ENCODE results near the gene RYR3. TPM values are rescaled to one million over a fixed set of nuclear protein-coding genes. Genes with fewer than 3 reads are reported as not detected.

Gene RYR3
- total RNA-seq, 4 donors from 2014 or later, result 3.7 to 7.2 (median 4.5) TPM

GRCh38 chr15:33328106-33328505 lies 17.3 kb downstream of the RYR3 start:
- DNase-seq (ENCODE audit: extremely low spot score), result no peak
- Histone ChIP-seq H3K4me1 (no peaks in the 10 kb centered on the region), H3K4me3 (no peak overlapping the region), H3K36me3 (no peaks in the 10 kb centered on the region), H3K27ac (replicated peaks in 1 of 4) (no peak overlapping the region), H3K9me3 (no peaks in the 10 kb centered on the region), H3K27me3 (no peaks in the 10 kb centered on the region)
- intact Hi-C loops (cut with DNase I), result no loop called here
- TF ChIP-seq CTCF (IDR thresholded peaks at IDR 0.05), result no peak
- TF ChIP-seq POLR2AphosphoS5 (IDR thresholded peaks at IDR 0.05), result no peak
- WGBS, result 80% methylated on average over 3 of the region's 3 CpGs

DNA sequence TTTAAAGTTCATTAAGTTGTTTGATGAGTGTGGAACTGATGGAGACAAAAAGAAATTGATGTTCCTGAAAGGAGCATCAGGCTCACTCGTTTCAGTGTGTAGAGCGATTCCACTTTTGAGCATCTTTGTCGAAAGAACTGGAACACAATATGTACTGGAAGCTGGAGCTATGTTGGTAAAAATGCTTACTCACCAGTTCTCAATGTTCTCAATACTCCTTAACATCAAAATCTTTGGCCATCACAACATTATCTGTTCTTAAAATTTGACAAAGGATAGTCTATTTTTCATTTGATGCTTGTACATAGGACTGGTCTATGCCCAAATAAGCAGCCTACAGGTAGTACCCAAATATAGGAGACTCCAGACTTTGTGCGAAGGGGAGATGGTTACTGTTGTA lies 18.7 kb downstream of the RYR3 start:
- WGBS, result 93% methylated on average over 4 of the region's 4 CpGs
- H3K4me1 ChIP-seq, result no peaks in the 10 kb centered on the region
- H3K27me3 ChIP-seq, result no peaks in the 10 kb centered on the region
- no peaks in the 10 kb centered on the region for H3K36me3 ChIP-seq
- H3K4me3 ChIP-seq, result no peak overlapping the region
- TF ChIP-seq CTCF (IDR thresholded peaks at IDR 0.05) (no peak), EP300 (IDR thresholded peaks at IDR 0.05) (no peak), POLR2A (IDR thresholded peaks at IDR 0.05; ENCODE audit: low read depth) (no peak), POLR2AphosphoS5 (IDR thresholded peaks at IDR 0.05) (no peak)
- H3K9me3 ChIP-seq, result no peaks in the 10 kb centered on the region
- intact Hi-C loops (cut with DNase I), result no loop called here
- no peak overlapping the region for H3K27ac ChIP-seq (replicated peaks in 1 of 4)
- no peak for DNase-seq (ENCODE audit: extremely low spot score)

GRCh38 chr15:33330931-33331330 lies 20.2 kb downstream of the RYR3 start:
- 79% methylated on average over 3 of the region's 3 CpGs for WGBS
- intact Hi-C loops (cut with DNase I), result no loop called here
- no peak overlapping the region for H3K27ac ChIP-seq (replicated peaks in 1 of 4)
- H3K4me3 ChIP-seq, result no peak overlapping the region
- DNase-seq (ENCODE audit: extremely low spot score), result no peak
- no peak for TF ChIP-seq POLR2AphosphoS5 (IDR thresholded peaks at IDR 0.05)
- TF ChIP-seq CTCF (IDR thresholded peaks at IDR 0.05), result no peak
- TF ChIP-seq POLR2A (IDR thresholded peaks at IDR 0.05; ENCODE audit: low read depth), result no peak
- no peak for TF ChIP-seq EP300 (IDR thresholded peaks at IDR 0.05)
- no peaks in the 10 kb centered on the region for H3K36me3 ChIP-seq
- H3K4me1 ChIP-seq, result no peaks in the 10 kb centered on the region
- no peaks in the 10 kb centered on the region for H3K9me3 ChIP-seq
- H3K27me3 ChIP-seq, result no peaks in the 10 kb centered on the region

GRCh38 chr15:33341953-33342352 lies 31.2 kb downstream of the RYR3 start:
- no peaks in the 10 kb centered on the region for H3K4me1 ChIP-seq
- H3K27me3 ChIP-seq, result no peaks in the 10 kb centered on the region
- no peak overlapping the region for H3K27ac ChIP-seq (replicated peaks in 1 of 4)
- 69% methylated on average over 4 of the region's 4 CpGs for WGBS
- intact Hi-C loops (cut with DNase I), result no loop called here
- H3K4me3 ChIP-seq, result no peak overlapping the region
- no peak for TF ChIP-seq POLR2AphosphoS5 (IDR thresholded peaks at IDR 0.05)
- no peak for TF ChIP-seq EP300 (IDR thresholded peaks at IDR 0.05)
- TF ChIP-seq POLR2A (IDR thresholded peaks at IDR 0.05; ENCODE audit: low read depth), result no peak
- TF ChIP-seq CTCF (IDR thresholded peaks at IDR 0.05), result no peak
- H3K36me3 ChIP-seq, result no peaks in the 10 kb centered on the region
- peaks cover 0 to 7% (median 0%) of the 10 kb centered on the region in 4 donors for H3K9me3 ChIP-seq
- DNase-seq (ENCODE audit: extremely low spot score), result no peak

DNA sequence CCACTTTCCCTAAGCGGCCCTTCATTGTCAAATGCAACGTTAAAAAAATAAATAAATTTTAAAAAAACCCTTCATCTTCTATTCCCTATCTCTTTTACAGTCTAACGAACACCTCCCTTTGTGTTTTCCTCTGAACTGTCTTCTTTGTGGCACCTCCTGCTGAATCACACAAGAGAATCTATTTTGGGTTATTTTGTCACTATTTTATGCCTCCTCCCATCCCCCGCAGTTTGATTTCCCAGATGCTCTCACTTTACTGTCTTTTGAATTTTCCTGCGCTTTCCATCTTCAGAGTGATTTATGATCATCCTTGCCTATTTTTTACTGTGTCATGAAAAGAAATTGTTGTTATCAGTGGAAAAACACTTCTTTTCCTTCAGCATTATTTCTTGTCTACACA lies 32.5 kb downstream of the RYR3 start:
- WGBS, result 78% methylated on average over 5 of the region's 5 CpGs
- intact Hi-C loops (cut with DNase I), result no loop called here
- no peak for DNase-seq (ENCODE audit: extremely low spot score)
- H3K27ac ChIP-seq (replicated peaks in 1 of 4), result no peak overlapping the region
- peaks cover 0 to 7% (median 0%) of the 10 kb centered on the region in 4 donors for H3K9me3 ChIP-seq
- H3K36me3 ChIP-seq, result no peaks in the 10 kb centered on the region
- H3K4me1 ChIP-seq, result no peaks in the 10 kb centered on the region
- TF ChIP-seq EP300 (IDR thresholded peaks at IDR 0.05) (no peak), CTCF (IDR thresholded peaks at IDR 0.05) (no peak), POLR2A (IDR thresholded peaks at IDR 0.05; ENCODE audit: low read depth) (no peak), POLR2AphosphoS5 (IDR thresholded peaks at IDR 0.05) (no peak)
- H3K4me3 ChIP-seq, result no peak overlapping the region
- no peaks in the 10 kb centered on the region for H3K27me3 ChIP-seq

Data from esophagus muscularis mucosa (tissue), 4 donors.